ENCODE results near the gene SPN. TPM values are rescaled to one million over a fixed set of nuclear protein-coding genes. Genes with fewer than 3 reads are reported as not detected.

The SPN gene
- polyA plus RNA-seq, 1 donor (not counting 4 experiments of a cell fraction or from before 2014, with no cell fraction given), result 0.07 TPM

DNA sequence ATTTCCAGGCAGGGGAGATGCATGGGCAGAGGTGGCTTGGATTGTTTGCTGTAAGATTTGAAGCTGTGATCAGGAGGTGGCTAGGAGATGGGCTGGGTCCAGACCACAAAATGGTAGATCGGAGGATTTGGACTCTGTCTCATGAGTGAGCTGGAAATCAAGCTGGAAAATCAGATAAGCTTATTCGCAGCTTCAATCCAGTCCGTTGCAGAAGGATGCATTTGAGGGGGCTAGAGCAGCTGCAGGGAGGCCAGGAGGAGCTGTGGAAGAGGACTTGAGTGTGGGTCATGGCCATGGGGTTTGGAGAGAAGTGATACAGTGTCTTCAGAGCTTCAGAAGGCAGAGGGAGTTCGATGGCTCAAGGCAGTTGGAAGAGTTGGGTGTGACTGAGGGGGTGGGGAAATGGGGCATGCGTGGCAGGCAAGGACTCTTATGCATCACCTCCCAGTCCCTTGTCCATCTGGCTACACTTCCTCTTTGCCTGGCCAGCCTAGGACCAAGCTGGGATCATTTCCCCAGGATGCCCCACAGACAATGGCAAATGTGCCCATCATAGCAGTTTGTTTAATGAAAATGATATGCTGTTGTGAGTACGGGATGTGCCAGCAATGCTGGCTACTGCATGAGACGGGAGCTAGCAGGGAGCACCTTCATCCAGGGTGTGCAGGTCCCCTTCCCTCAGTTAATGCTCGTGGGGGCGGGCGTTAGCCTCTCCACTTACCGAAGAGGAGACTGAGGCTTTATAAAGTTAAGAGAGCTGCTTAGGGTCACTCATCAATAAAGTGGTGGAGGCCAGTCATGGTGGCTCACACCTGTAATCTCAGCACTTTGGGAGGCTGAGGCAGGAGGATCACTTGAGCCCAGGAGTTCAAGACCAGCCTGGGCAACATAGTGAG lies 36.5 kb downstream of the SPN start:
- H3K79me2 ChIP-seq (ENCODE audit: control insufficient read depth, insufficient read depth, low read length), result no peaks in the 10 kb centered on the region
- DNase-seq (ENCODE audit: low read depth, low spot score) (no peak), FAIRE-seq (no peak)
- no peaks in the 10 kb centered on the region for H3K9me1 ChIP-seq (ENCODE audit: control insufficient read depth, extremely low read depth, insufficient read depth, low read length)
- no peaks in the 10 kb centered on the region for H3K9me3 ChIP-seq (ENCODE audit: control insufficient read depth, low read depth, low read length)
- H4K20me1 ChIP-seq (ENCODE audit: control insufficient read depth, extremely low read depth, insufficient read depth, low read length), result no peaks in the 10 kb centered on the region
- no peaks in the 10 kb centered on the region for H3K27me3 ChIP-seq (ENCODE audit: control insufficient read depth, extremely low read depth, insufficient read depth, low read length)
- H3K4me2 ChIP-seq (ENCODE audit: control insufficient read depth, extremely low read depth, insufficient read depth, low read depth, low read length), result no peak overlapping the region
- no peak overlapping the region for H3K27ac ChIP-seq (ENCODE audit: control insufficient read depth, insufficient read depth, low read length)
- H3K9ac ChIP-seq (ENCODE audit: control insufficient read depth, extremely low read depth, insufficient read depth, low read length), result no peak overlapping the region
- dilution Hi-C loops (cut with MboI; ENCODE audit: extremely low pct_ligation_motif_present, low sequenced_read_pairs), result no loop called here
- TF ChIP-seq CTCF (optimal IDR thresholded peaks at IDR 0.05 in 1 of 3, IDR thresholded peaks at IDR 0.05 in 1 of 3, conservative IDR thresholded peaks at IDR 0.05 in 1 of 3; ENCODE audit: extremely low read depth in 1 of 3, insufficient read depth in 2 of 3, low read length in 3 of 3), result no peak
- no peaks in the 10 kb centered on the region for H3K36me3 ChIP-seq (ENCODE audit: control insufficient read depth in 2 of 2, extremely low read depth in 1 of 2, insufficient read depth in 2 of 2, low read length in 2 of 2)
- H3K4me1 ChIP-seq (ENCODE audit: control insufficient read depth, extremely low read depth, insufficient read depth, low read length), result no peaks in the 10 kb centered on the region
- no peak overlapping the region for H3K4me3 ChIP-seq (ENCODE audit: control insufficient read depth in 2 of 3, extremely low read depth in 1 of 3, insufficient read depth in 2 of 3, low read depth in 1 of 3, low read length in 3 of 3)
- no peak overlapping the region for H2AFZ ChIP-seq (ENCODE audit: control insufficient read depth, low read length)

- Histone ChIP-seq H3K27me3 (ENCODE audit: control insufficient read depth, extremely low read depth, insufficient read depth, low read length) (no peaks in the 10 kb centered on the region), H3K4me3 (ENCODE audit: control insufficient read depth in 2 of 3, extremely low read depth in 1 of 3, insufficient read depth in 2 of 3, low read depth in 1 of 3, low read length in 3 of 3) (no peak overlapping the region), H3K4me2 (ENCODE audit: control insufficient read depth, extremely low read depth, insufficient read depth, low read depth, low read length) (peak overlapping the region; percentile 37), H3K27ac (ENCODE audit: control insufficient read depth, insufficient read depth, low read length) (no peak overlapping the region), H3K9me3 (ENCODE audit: control insufficient read depth, low read depth, low read length) (no peaks in the 10 kb centered on the region), H3K4me1 (ENCODE audit: control insufficient read depth, extremely low read depth, insufficient read depth, low read length) (no peaks in the 10 kb centered on the region), H3K9me1 (ENCODE audit: control insufficient read depth, extremely low read depth, insufficient read depth, low read length) (no peaks in the 10 kb centered on the region), H3K36me3 (ENCODE audit: control insufficient read depth in 2 of 2, extremely low read depth in 1 of 2, insufficient read depth in 2 of 2, low read length in 2 of 2) (no peaks in the 10 kb centered on the region), H2AFZ (ENCODE audit: control insufficient read depth, low read length) (peak overlapping the region; percentile 30), H3K79me2 (ENCODE audit: control insufficient read depth, insufficient read depth, low read length) (no peaks in the 10 kb centered on the region), H3K9ac (ENCODE audit: control insufficient read depth, extremely low read depth, insufficient read depth, low read length) (no peak overlapping the region), H4K20me1 (ENCODE audit: control insufficient read depth, extremely low read depth, insufficient read depth, low read length) (no peaks in the 10 kb centered on the region)
- TF ChIP-seq EZH2 (IDR thresholded peaks at IDR 0.05; ENCODE audit: low read length) (no peak), CTCF (optimal IDR thresholded peaks at IDR 0.05 in 1 of 3, IDR thresholded peaks at IDR 0.05 in 1 of 3, conservative IDR thresholded peaks at IDR 0.05 in 1 of 3; ENCODE audit: extremely low read depth in 1 of 3, insufficient read depth in 2 of 3, low read length in 3 of 3) (peak; percentile 84 to 92 (median 89))
- dilution Hi-C loops (cut with MboI; ENCODE audit: extremely low pct_ligation_motif_present, low sequenced_read_pairs), result no loop called here
- no peak for DNase-seq (ENCODE audit: low read depth, low spot score)
- peak; percentile 84 for FAIRE-seq
Measured at GRCh38 chr16:29700253-29700987, 37.4 kb downstream of the SPN start.
